NB4 (cell line): ENCODE measurements around the gene TERB2.
"Not testable (repeated sequence)": the region's sequence is repeated elsewhere in the genome, so short reads cannot be mapped to it uniquely, and the experiment has no call there.

ENCODE experiments used
- DNase-seq: peaks from one replicate; pipeline ENCODE4 v3.0.0; 2010; ENCODE audit warnings: low read depth
- H3K4me3 ChIP-seq: one replicate; pipeline ENCODE4 v1.5.1; 2011; ENCODE audit warnings: mild to moderate bottlenecking, low read depth, low read length, moderate library complexity
- MYC ChIP-seq: IDR thresholded peaks from 2 replicates; pipeline ENCODE4 v1.6.1; 2011; ENCODE audit warnings: low read depth, low read length
- POLR2A ChIP-seq: IDR thresholded peaks from 2 replicates; pipeline ENCODE4 v1.6.1; 2011; ENCODE audit warnings: mild to moderate bottlenecking; ENCODE audit not compliant: insufficient read length; ENCODE audit errors: extremely low read depth
- TF ChIP-seq, protein P1 (sequence below): IDR thresholded peaks from 2 replicates; pipeline ENCODE4 v1.6.1; 2011; ENCODE audit warnings: low read depth, low read length
- TF ChIP-seq, protein P2 (sequence below): IDR thresholded peaks from one replicate; pipeline ENCODE4 v1.5.1; 2012; ENCODE audit warnings: low read depth, low read length

TERB2 gene

DNA sequence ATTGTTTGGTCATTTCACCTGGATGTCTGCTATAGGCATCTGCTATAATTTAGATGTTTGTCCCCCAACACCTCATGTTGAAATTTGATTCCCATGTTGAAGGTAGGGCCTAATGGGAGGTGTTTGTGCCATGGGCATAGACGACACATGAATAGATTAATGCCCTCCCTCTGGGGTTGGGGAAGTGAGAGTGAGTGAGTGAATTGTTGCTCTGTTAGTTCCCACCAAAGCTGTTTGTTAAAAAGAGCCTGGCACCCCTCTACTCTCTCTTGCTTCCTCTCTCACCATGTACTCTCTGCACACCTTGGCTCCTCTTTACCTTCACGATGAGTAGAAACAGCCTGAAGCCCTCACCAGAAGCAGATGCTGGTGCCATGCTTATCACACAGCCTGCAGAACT lies 42.6 kb downstream of the TERB2 start:
- TF ChIP-seq POLR2A (no peak), MYC (no peak)
- TF ChIP-seq, protein P1, sequence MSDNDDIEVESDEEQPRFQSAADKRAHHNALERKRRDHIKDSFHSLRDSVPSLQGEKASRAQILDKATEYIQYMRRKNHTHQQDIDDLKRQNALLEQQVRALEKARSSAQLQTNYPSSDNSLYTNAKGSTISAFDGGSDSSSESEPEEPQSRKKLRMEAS, result no peak
- TF ChIP-seq, protein P2, sequence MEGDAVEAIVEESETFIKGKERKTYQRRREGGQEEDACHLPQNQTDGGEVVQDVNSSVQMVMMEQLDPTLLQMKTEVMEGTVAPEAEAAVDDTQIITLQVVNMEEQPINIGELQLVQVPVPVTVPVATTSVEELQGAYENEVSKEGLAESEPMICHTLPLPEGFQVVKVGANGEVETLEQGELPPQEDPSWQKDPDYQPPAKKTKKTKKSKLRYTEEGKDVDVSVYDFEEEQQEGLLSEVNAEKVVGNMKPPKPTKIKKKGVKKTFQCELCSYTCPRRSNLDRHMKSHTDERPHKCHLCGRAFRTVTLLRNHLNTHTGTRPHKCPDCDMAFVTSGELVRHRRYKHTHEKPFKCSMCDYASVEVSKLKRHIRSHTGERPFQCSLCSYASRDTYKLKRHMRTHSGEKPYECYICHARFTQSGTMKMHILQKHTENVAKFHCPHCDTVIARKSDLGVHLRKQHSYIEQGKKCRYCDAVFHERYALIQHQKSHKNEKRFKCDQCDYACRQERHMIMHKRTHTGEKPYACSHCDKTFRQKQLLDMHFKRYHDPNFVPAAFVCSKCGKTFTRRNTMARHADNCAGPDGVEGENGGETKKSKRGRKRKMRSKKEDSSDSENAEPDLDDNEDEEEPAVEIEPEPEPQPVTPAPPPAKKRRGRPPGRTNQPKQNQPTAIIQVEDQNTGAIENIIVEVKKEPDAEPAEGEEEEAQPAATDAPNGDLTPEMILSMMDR, result no peak
- H3K4me3 ChIP-seq, result no peak overlapping the region
- no peak for DNase-seq

DNA sequence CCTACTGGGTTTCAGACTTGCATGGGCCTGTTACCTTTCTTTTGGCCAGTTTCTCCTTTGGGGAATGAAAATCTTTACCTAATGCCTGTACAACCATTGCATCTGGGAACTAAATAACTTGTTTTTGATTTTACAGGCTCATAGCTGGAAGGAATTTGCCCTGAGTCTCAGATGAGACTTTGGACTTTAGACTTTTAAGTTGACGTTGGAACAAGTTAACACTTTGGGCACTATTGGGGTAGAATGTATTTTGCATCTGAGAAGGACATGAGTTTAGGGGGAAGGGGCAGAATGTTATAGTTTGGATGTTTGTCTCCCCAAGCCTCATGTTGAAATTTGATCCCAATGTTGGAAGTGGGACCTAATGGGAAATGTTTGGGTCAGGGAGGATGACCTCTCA lies 44.7 kb downstream of the TERB2 start:
- not testable (repeated sequence) for H3K4me3 ChIP-seq, DNase-seq

DNA sequence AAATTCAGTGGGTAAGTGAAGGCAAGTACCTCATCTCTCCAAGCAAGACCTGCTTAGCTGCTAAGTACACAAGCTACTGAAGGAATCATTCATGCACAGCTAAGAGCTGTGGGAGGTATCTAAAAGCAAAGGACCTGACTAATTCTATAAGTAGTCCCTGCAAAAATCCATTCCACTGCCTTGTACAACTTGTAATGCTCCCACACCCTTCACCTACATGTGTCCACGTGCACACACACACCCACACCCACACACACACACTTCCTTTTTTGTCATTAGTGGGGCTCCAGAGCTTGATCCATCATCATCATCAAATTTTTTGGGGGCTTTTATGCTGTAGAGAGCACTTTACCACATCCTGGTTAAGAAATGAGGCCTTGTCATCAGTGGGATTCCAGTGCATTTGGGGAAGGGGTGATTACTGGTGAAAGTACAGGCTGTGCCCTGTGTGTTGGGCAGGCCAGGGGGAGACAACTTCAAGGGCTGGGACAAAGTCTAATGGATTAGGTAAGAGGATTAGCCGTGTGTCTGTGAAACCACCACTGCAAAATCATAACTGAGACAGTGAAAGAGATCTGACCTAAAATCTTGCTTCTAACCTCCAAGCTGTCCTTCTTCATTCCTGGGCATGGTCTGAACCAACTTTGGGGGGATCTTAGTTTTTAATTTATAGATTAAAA lies 47.4 kb downstream of the TERB2 start:
- H3K4me3 ChIP-seq, DNase-seq: not testable (repeated sequence)

DNA sequence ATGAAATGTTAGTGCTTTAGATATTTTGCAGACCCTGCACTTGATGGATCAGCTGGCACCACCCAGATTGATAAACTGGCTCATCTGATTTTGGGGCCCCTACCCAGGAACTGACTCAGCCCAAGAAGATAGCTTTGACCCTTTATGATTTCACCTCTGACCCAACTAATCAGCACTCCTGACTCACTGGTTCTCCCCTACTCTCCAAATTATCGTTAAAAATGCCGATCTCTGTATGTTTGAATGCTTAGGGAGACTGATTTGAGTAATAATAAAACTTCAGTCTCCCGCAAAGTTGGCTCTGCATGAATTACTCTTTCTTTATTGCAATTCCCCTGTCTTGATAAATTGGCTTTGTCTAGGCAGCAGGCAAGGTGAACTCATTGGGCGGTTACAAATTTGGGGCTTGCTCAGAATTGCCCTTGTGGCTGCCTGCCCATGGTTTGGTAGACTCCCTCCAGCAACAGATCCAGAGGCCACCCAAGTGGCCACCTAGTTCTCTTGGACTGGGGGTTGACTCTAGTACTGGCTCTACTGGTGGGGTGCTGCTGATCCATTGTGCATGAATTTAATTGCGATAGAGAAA lies 48.2 kb downstream of the TERB2 start:
- not testable (repeated sequence) for H3K4me3 ChIP-seq, DNase-seq

DNA sequence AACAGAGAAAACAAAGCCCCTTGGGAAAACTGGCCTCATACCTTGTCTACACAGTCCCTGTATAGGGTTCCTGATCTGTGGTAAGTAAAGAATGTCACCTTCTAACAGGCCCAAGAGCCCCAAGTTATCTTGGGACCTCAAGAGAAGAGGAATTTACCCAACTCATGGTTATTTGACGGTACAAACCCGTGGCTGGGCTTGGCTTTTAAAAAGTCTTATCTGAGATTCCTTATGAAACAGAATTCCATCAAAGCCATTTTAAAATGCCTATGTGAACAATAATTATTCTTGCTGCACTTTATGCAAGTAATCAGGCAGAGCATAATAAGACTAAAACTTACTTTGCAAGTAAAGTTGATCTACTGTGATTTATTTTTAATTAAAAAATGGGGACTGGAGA lies 52.6 kb downstream of the TERB2 start:
- TF ChIP-seq, protein P2, result no peak
- TF ChIP-seq POLR2A (no peak), MYC (no peak)
- TF ChIP-seq, protein P1, result no peak
- no peak overlapping the region for H3K4me3 ChIP-seq
- no peak for DNase-seq

DNA sequence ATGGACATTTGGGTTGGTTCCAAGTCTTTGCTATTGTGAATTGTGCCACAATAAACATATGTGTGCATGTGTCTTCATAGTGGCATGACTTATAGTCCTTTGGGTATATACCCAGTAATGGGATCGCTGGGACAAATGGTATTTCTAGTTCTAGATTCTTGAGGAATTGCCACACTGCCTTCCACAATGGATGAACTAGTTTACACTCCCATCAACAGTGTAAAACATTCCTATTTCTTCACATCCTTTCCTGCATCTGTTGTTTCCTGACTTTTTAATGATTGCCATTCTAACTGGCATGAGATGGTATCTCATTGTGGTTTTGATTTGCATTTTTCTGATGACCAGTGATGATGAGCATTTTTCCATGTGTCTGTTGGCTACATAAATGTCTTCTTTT lies 58.6 kb downstream of the TERB2 start:
- H3K4me3 ChIP-seq, DNase-seq: not testable (repeated sequence)

DNA sequence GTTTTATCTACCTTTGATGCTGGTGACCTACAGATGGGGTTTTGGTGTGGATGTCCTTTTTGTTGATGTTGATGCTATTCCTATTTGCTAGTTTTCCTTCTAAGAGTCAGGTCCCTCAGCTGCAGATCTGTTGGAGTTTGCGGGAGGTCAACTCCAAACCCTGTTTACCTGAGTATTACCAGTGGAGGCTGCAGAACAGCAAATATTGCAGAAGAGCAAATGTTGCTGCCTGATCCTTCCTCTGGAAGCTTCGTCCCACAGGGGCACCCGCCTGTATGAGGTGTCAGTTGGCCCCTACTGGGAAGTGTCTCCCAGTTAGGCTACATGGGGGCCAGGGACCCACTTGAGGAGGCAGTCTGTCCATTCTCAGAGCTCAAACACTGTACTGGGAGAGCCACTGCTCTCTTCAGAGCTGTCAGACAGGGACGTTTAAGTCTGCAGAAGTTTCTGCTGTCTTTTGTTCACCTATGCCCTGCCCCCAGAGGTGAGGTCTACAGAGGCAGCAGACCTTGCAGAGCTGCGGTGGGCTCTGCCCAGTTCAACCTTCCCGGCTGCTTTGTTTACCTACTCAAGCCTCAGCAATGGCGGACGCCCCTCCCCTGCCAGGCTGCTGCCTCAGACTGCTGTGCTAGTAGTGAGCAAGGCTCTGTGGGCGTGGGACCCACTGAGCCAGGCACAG lies 63.9 kb downstream of the TERB2 start:
- DNase-seq, H3K4me3 ChIP-seq: not testable (repeated sequence)

DNA sequence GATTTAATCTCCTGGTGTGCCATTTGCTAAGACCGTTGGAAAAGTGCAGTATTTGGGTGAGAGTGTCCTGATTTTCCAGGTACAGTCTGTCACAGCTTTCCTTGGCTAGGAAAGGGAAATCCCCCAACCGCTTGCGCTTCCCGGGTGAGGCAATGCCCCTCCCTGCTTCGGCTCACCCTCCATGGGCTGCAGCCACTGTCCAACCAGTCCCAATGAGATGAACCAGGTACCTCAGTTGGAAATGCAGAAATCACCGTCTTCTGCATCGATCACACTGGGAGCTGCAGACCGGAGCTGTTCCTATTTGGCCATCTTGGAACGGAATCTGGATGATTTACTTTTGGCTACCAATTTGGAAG lies 64.4 kb downstream of the TERB2 start:
- not testable (repeated sequence) for DNase-seq, H3K4me3 ChIP-seq

DNA sequence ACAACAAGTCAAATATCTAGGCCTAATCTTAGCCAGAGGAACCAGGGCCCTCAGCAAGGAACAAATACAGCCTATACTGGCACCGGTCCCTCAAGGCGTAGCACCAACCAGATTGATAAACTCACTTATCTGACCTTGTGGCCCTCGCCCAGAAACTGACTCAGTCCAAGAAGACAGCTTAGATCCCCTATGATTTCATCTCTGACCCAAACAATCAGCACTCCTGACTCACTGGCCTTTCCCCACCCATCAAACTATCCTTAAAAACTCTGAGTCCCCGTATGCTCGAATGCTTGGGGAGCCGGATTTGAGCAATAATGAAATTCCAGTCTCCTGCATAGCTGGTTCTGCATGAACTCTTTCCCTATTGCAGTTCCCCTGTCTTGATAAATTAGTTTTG lies 64.9 kb downstream of the TERB2 start:
- DNase-seq, result no peak
- TF ChIP-seq, protein P2, result no peak
- TF ChIP-seq POLR2A (no peak), MYC (no peak)
- TF ChIP-seq, protein P1, result no peak
- H3K4me3 ChIP-seq, result no peak overlapping the region
